Nephron (organoid): ENCODE measurements around the gene CALN1.

Experiments used
- H3K27ac Mint-ChIP-seq, 3 experiments: 2 replicates each; pipeline ENCODE4 v1.8.0; 2020; ENCODE audit warnings: mixed read lengths in 3 of 3, mild to moderate bottlenecking in 2 of 3, moderate library complexity in 1 of 3
- H3K27me3 Mint-ChIP-seq: 2 replicates; pipeline ENCODE4 v1.8.0; 2021; ENCODE audit warnings: low read depth, mild to moderate bottlenecking, moderate library complexity, mixed read lengths
- H3K36me3 Mint-ChIP-seq: 2 replicates; pipeline ENCODE4 v1.8.0; 2020; ENCODE audit warnings: low read depth, mixed read lengths
- H3K4me1 Mint-ChIP-seq: 2 replicates; pipeline ENCODE4 v1.8.0; 2020; ENCODE audit warnings: mixed read lengths
- H3K4me3 Mint-ChIP-seq, 3 experiments: 2 replicates each; pipeline ENCODE4 v1.8.0; 2020; ENCODE audit warnings: mild to moderate bottlenecking in 3 of 3, mixed read lengths in 3 of 3, moderate library complexity in 2 of 3
- H3K9me3 Mint-ChIP-seq: 2 replicates; pipeline ENCODE4 v1.8.0; 2020; ENCODE audit warnings: mixed read lengths
- CTCF ChIP-seq, 3 experiments: fragments of 200-600 bp; sonication (generic); IDR thresholded peaks; one replicate each; pipeline ENCODE4 v1.5.0; 2021; ENCODE audit warnings: antibody characterized with exemption in 3 of 3; ENCODE audit not compliant: unreplicated experiment in 3 of 3

Gene CALN1

DNA sequence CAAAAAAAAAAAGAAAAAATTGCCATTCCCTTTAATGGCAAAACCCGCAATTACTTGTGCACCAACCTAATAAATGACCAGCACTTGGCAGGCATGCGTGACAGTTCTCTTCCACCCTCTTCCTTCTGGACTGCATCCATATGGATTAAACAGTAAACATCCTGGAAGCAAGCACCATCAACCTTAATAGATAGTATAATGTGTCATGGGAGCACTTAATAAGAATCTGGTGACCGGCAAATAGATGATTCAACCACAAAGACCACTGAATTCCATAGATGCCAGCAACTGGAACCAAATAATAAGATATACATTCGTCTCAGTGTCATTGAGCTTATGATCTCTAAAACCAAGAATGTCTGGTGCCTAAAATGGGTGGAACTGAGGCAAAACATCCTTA is 610.2 kb downstream of the CALN1 start:
- H3K4me1 Mint-ChIP-seq: no peaks in the 10 kb centered on the region
- no peak for TF ChIP-seq CTCF (IDR thresholded peaks at IDR 0.05; ENCODE audit: unreplicated experiment in 3 of 3)

DNA sequence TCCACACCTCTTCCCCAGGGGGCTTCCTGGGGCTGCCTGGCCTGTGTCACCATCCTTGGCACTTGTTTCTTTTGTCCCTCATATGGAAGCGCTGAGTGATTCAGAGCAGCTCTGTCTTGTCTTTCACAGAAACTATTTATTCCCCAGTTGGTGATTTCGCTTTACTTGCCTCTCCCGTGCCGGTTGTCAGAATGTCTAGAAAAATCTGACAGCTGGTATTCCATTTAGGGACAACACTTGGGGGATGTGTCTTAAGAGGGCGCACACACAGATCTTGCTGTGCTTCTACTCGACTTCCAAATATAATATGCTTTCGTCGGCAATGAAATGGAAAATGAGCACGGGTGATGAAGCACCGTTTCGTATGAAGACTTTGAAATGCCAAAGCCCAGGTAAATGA is 611.8 kb downstream of the CALN1 start:
- Mint-ChIP-seq H3K4me1 (no peaks in the 10 kb centered on the region), H3K27ac (no peak overlapping the region), H3K27me3 (peaks cover 3% of the 10 kb centered on the region), H3K9me3 (peaks cover 6% of the 10 kb centered on the region), H3K36me3 (no peaks in the 10 kb centered on the region), H3K4me3 (no peak overlapping the region)
- TF ChIP-seq CTCF (IDR thresholded peaks at IDR 0.05; ENCODE audit: unreplicated experiment in 3 of 3): no peak

More for the DNA sequence above, 610.2 kb downstream of the CALN1 start:
- no peak overlapping the region for H3K4me3 Mint-ChIP-seq
- H3K36me3 Mint-ChIP-seq: no peaks in the 10 kb centered on the region
- H3K27ac Mint-ChIP-seq: no peak overlapping the region
- peaks cover 3% of the 10 kb centered on the region for H3K27me3 Mint-ChIP-seq
- peaks cover 14% of the 10 kb centered on the region for H3K9me3 Mint-ChIP-seq

DNA sequence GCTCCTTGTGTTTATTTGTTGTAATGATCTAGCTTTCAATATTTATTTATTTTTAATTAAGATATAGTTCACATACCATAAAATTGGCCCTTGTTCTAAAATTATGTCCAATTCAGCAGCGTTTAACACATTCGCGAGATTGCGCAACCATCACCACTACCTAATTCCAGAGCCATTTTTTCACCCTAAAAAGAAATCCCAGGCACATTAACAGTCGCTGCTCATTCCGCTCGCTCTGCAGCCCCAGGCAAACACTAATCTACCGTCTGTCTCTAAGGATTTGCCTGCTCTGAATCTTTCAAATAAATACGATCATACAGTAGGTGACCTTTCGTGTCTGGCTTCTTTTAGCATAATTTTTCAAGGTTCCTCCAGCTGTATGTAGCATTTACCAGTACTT is 616.7 kb downstream of the CALN1 start:
- TF ChIP-seq CTCF (IDR thresholded peaks at IDR 0.05; ENCODE audit: unreplicated experiment in 3 of 3): no peak

GRCh38 chr7:71793251-71793650 is 618.9 kb downstream of the CALN1 start:
- no peak overlapping the region for H3K27ac Mint-ChIP-seq
- no peak overlapping the region for H3K4me3 Mint-ChIP-seq
- H3K36me3 Mint-ChIP-seq: no peaks in the 10 kb centered on the region
- peaks cover 4% of the 10 kb centered on the region for H3K27me3 Mint-ChIP-seq
- TF ChIP-seq CTCF (IDR thresholded peaks at IDR 0.05; ENCODE audit: unreplicated experiment in 3 of 3): no peak
- no peaks in the 10 kb centered on the region for H3K4me1 Mint-ChIP-seq
- H3K9me3 Mint-ChIP-seq: peaks cover 16% of the 10 kb centered on the region

More for the DNA sequence above, 616.7 kb downstream of the CALN1 start:
- Mint-ChIP-seq H3K9me3 (peaks cover 9% of the 10 kb centered on the region), H3K27ac (no peak overlapping the region), H3K4me3 (no peak overlapping the region), H3K27me3 (no peaks in the 10 kb centered on the region), H3K36me3 (no peaks in the 10 kb centered on the region), H3K4me1 (no peaks in the 10 kb centered on the region)

GRCh38 chr7:71787513-71787912 is 624.6 kb downstream of the CALN1 start:
- H3K4me3 Mint-ChIP-seq: no peak overlapping the region

More at GRCh38 chr7:71787513-71787912, 624.6 kb downstream of the CALN1 start:
- TF ChIP-seq CTCF (IDR thresholded peaks at IDR 0.05; ENCODE audit: unreplicated experiment in 3 of 3): no peak
- Mint-ChIP-seq H3K4me1 (peaks cover 13% of the 10 kb centered on the region), H3K27ac (no peak overlapping the region), H3K27me3 (peaks cover 10% of the 10 kb centered on the region), H3K36me3 (peaks cover 9% of the 10 kb centered on the region), H3K9me3 (peaks cover 36% of the 10 kb centered on the region)
